ENCODE results near the gene RPS25.
"Not testable (repeated sequence)": the region's sequence is repeated elsewhere in the genome, so short reads cannot be mapped to it uniquely, and the experiment has no call there.

RPS25 gene

DNA sequence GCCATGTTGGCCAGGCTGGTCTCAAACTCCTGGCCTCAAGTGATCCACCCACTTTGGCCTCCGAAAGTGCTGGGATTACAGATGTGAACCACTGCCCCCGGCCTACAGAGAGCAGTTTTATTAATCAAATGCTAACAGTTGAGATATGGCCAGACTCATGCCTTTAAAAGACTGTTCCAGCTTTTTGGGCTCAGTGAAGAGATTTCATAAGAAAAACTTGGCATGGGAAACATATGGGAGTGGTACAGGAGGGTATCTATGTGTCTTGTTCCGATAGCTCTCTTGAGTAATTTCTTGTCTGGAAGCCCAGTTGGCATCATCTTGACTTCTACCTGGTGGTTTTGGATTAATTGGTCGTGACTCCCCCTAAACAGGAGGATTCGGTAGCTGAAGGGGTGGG is 20.7 kb upstream of the RPS25 start:
- no peak for DNase-seq

DNA sequence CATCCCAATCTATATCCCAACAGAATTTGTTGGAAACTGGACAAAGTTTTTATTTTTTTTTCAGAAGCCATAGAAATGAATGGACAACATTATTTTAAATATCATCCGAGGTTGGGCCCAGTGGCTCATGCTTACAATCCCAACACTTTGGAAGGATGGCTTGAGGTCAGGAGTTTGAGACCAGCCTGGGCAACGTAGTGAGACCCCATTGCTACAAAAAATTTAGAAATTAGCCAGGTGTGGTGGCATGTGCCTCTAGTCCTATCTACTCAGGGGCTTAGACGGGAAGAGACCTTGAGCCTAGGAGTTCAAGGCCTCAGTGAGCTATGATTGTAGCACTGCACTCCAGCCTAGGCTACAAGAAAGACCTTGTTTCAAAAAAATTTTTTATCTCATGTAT is 16.7 kb upstream of the RPS25 start:
- no peak for DNase-seq

DNA sequence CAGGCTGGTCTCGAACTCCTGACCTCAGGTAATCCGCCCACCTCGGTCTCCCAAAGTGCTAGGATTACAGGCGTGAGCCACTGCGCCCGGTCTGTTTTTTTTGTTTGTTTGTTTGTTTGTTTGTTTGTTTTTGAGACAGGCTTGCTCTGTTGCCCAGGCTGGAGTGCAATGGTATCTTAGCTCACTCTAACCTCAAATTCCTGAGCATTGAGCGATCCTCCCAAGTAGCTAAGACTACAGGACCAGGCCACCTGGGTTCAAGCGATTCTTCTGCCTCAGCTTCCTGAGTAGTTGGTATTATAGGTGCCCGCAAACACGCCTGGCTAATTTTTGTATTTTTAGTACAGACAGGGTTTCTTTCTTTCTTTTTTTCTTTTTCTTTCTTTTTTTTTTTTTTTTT is 15.3 kb upstream of the RPS25 start:
- DNase-seq = not testable (repeated sequence)

DNA sequence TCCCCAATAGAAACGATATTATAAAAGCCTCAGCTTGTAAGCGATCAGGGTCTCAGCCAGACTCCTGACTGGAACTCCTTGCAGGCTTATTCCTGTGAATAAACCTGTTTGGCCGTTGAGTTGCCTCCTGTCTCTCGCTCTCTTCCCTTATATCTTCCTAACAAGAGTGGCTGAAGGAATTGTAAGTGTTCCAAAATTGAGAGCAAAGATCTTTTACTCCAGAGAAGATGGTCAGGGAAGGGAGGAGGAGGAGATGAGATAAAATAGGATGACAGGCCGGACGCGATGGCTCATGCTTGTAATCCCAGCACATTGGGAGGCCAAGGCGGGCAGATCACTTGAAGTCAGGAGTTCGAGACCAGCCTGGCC is 13.8 kb upstream of the RPS25 start:
- DNase-seq = no peak

DNA sequence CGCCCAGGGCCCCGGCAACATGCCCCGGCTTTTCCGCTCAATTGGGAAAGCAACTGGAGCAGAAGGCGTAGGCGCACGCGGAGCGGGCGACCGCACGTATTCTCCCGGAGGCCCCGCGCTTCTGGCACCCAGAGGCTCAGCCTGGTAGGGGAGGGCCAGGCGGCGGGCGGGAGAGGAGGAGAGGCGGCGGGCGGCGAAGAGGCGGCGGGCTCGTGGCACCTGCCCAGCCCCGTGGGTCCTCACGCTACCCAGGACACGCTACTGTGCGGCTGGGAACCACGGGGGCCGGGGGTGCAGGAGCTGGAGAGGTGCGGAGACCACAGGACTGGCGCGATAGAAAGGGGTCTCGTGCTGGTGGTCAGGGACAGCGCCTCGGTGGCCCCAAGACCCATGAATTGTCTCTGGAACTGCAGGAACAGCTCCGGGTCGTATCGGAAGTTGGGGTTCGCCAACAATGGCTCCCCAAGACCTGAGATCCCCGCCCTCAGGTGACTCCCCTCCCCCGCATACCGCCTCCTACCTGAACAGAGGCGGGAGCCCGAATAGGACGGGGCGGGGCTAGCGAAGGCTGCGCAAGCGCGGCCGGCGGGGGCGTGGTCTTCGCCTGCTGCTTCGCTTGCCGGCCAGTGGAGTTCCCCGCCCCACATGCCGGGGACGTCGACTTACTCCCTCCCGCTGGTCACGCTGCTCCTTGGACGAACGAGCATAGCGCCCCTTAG is 12.3 kb upstream of the RPS25 start, which contains the start of gene SLC37A4:
Gene SLC37A4, minus strand, starts transcription at position 549 of the 719 bp plus-strand sequence.
- peak; percentile 75 to 96 for DNase-seq

DNA sequence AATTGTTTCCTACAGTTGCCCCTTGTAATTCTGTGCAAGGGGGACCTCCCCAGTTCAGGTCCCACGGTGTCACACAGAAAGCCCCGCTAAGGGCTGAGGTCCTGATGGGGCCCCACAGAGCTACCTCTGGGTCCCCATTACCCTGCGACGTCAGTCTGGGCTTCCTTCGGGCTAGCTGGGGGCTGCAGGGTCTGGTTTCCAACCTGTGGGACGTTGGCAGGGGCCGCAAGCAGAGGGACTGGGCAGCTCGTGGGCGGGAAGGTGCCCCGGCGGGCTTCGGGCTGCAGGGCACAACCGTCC is 11.8 kb upstream of the RPS25 start:
- no peak for DNase-seq

DNA sequence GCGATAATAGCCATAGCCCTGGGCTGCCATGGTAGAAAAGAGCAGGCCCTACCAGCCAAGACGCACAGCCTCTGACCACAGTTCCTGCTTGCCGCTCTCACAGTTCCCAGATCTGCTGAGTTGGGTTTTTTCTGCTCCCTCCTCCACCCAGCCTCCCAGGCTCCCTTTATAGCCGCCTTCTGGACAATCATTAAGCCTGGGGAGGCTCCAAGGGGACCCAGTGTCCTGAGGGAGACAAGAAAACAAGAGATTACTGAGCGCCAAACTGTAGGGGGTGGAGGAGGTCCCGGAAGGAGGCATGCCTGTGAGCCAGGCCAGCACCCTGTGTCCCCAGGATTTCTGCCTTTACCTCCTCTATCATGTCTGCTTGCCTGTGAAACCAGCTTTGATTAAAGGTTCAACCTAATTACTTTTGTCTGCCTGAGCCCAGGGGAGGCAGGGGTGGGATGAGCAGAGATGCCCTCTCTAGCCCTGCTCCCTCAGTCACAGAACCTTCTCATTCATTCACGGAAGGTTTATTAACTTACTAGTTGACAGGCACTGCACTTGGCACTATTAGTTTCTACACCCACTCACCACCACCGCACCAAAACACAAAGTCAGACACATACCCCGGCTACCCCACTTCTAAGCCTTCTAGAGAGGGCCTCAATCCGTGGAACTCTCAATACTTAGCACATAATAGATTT is 11.3 kb upstream of the RPS25 start:
- DNase-seq = no peak

DNA sequence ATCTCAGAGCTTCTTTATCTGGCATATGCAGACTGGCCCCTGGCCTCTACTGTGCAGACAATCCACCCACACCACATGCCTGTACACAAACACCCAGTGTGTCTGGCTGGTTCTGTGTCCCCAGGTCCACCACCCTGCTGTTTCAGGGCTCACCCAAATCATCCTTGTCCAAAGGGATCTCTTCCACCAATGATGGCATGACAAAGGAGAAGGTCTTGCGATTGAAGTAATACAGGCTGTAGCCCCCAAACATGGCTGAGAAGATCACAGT is 10.9 kb upstream of the RPS25 start:
- no peak for DNase-seq

DNA sequence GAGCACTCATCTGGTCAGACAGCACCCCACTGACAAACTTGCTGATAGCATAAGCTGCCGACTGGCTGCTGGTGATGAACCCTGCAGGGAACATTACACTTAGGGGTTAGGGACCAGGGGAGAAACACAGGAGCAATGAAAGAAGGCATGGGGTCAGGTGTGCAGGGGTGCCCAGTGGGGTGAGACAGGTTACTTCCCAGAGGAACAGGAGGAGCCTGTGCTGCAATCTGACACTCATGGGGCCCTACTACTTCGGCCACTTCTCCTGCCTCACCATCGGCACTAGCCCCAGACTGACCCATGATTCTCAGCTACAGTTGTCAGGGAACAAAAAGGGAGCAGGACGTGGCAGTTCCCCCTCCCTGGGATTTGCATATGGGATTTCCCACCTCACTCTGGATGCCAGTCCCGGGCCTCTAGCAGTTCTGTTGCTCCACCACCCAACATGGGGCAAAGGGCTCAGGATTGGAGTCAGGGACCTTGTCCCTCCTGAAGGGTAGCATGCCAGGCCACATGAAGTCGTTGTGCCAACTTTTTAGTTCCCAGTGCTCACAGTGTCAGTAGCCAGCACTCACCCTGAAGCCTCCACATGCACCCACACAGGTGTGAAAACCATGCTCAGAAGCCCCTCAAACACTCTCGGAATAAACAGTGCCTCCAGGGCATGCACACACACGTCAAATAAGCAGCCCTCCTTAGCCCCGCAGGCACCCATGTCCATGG is 10.4 kb upstream of the RPS25 start:
- no peak for DNase-seq

DNA sequence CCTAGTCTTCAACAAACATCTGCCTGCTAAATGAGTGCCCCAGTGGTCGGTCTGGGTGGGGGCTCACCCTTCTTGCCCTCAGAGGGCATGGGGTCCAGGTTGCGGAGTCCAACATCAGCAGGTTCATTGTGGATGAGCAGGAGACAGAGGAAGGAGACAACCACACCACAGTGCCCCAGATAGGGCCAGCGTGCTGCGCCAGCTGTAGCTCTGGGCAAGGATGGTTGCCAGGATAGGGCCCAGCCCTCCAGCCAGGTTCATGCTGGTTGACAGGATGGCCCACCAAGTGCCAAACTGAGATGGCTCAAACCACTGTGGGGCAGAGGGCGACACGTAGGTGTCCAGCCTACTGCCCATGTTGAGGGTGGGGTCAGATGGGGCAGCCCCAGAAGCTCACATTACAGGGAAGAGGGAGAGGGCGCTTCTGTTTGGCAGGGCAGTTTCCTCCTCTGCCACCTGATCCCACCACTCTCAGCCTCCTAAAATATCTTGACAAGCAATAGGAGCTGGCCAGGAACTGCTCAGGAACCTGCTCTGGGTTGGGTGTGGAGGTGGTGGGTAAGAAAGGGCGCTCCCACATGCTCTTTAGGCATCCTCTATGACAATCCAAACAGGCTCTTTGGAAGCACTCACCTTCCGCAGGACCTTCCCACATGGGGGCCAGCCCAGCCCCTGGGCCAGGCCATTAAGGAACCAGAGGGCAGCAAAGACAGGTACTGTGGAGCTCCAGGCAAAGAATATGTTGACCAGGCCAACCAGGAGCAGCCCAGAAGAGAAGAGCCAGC is 9.6 kb upstream of the RPS25 start:
- DNase-seq = no peak

DNA sequence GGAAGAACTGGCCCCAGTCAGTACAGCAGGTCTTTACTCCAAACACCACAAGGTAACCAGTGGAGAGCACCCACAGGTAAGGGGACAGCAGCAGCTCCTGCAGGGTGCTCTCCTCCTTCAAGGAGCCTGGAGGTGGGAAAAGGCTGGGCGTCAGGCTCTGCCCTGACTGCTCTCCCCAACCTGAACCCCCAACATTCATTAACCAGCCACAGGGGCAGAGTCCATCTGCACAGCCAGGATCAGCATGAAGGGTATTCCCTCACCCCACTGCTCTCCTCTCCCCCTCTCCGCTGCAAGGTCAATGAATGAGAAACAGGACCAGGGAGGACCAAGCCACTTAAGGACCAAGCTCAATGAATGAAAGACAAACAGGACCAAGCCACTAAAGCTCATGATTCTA is 8.8 kb upstream of the RPS25 start:
- no peak for DNase-seq

DNA sequence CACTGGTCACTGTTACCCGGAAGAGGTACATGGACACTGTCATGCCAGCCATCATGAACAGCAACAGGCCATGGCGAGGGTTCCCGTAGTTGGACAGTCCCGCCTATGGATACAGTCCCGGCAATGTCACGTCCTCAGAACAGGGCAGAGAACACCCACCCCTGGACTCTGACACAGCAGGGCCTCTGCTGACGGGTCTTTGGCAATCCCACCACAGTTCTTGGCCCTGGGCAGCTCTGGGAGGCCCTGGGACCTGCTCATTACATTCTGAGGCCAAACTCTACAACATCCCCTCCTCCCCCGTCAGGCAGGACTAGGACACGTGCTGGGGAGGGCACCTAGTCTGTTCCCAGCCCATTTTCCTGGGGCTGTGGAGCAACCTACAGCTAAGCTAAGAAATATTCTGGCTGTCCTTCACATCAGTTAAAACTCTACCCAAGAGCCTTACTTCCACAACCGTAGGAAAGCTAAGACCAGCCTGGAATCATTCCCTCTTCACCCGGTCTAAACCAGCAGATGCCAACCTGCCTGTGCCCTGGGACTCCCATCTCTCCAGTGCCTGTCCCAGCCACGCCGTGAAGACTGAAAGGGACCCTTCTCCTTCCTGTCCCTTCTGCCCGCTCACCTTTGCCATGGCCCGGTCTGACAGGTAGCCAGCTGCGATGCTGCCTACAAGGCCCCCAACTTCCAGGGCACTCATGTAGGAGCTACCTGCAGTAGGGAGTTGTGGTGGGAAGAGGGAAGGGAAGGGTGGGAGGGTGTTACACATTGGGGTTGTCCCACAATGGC is 8.0 kb upstream of the RPS25 start:
- no peak for DNase-seq

DNA sequence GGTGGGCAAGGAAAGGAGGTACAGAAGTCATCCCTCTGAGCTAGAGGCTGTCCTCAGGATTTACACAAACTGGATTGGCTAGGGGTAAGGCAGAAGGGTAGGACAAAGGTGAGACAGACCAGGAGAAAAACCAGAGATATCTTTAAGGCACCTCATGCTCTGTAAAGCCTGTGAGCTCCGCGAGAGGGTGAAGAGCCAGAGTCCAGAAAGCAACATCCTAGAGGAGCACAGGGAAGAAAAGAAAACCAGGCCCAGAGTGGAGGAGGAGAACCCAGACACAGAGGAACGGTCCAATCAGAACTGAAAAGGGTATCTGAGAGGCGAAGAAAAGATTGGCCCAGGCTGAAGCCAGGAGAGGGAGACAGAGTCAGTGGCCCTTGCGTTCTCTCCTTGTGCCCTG is 7.4 kb upstream of the RPS25 start:
- no peak for DNase-seq

DNA sequence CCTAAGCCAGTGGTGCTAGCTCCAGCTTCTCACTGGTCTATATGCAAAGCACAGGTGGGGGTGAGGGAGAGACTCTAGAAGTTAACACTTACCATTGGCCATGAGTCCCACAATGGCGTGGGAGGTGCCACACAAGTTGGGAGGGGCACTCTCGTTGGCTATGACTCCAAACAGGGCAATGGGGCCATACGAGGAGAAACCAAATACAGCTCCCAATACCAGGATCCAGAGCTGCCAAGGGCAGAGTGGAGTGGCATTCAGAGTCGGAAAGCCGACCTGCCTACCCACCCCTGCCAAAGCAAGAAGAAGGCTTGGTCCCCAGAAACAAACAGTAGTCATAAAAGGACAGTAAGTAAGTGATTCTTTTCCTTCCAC is 6.9 kb upstream of the RPS25 start:
- no peak for DNase-seq

DNA sequence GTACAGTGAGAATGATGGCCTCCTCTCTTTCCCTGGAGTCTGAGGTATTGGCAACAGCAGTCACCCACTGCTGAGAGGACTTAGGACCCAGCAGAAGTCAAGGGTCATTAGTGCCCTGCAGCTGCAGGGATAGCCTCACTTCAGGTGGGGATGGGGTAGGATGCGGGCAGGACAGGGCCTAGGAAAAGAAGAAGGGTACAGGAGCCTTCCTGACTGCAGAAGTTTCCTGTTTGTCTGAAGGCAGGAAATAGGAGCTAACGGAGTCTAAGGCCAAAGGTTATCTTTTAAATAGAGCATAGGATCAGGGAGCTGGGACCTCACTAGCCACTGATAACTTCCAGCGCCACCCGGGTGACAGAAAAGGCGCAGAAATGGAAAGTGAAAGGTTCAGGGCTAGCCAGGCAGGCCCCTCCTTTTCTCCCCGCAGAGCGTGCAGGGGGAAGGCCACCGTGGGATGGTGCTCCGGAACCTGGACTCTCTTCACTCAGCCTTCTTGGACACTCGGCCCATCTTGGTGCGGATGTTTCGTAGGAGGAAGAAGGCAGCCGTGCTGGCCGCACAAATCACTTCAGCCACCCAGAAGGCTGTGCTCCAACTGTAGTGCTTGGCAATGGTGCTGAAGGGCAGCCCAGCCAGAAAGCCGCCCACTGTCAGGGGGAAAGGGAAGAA is 6.4 kb upstream of the RPS25 start:
- no peak for DNase-seq

DNA sequence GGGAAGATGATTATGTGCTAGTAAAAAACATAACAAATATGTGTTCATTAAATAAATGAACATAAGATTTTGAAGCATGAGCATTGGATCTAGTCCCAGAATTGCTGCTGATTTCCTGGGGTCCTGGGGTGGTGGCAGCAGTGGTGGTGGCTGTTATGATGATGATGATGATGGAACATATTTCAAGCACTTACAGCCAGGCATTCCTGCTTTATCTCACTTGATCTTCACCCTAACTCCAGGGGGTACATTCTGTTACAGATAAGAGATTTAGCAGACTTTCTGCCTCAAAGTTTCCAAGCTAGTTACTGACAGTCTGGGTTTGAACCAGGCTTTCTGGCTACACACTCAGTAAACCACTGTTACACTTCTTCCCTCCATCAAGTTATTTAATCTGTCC is 5.6 kb upstream of the RPS25 start:
- DNase-seq = no peak

DNA sequence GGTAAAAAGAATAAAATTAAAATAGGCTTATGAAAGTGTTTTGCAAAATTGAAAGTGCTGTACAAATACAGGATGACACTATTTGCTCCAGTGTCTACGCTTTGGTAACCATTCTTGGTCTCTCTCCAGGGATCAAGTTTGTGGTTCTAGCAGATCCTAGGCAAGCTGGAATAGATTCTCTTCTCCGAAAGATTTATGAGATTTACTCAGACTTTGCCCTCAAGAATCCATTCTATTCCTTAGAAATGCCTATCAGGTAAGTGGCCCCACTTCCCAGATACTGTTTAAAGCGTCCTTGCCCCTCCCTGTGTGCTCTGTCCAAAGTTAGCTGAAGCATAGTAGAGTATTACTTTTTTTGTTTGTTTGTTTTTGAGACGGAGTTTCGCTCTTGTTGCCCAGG is 3.5 kb upstream of the RPS25 start:
- DNase-seq = no peak

DNA sequence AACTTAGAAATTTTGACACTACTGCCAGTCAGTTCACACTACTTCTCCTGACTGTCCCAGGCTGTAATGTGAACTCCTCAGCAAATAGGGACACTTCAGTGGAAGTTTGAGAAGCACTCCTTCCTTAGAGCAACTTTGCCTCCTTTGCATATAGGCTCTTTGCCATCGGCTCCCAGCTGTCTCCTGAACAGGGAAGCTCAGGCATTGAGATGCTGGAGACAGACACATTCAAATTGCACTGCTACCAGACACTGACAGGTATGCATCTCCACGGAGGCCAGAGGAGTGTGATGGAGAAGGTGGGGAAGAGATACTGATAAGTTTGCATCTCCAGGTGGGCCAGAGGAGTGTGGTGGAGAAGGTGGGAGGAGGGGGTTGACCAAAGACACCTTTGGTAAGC is 1.9 kb upstream of the RPS25 start:
- DNase-seq = no peak

DNA sequence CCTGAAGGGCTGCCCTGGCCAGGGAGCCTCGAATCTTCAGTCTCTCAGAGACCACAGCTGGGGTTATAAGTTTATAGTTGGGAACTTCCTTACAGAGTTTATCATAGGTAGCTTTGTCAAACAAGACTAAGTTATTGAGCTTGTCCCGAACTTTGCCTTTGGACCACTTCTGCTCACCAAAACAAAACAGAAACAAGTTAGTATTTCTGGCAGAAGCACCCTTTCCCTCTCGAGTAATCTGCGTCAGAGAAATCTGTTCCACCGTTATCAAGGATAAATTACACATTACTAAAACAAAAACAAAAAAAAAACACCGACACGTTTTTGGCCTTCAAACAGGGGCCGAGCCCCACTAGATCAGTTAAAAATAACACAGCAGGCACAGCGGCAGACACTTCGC is 766 bp downstream of the RPS25 start:
- not testable (repeated sequence) for DNase-seq

DNA sequence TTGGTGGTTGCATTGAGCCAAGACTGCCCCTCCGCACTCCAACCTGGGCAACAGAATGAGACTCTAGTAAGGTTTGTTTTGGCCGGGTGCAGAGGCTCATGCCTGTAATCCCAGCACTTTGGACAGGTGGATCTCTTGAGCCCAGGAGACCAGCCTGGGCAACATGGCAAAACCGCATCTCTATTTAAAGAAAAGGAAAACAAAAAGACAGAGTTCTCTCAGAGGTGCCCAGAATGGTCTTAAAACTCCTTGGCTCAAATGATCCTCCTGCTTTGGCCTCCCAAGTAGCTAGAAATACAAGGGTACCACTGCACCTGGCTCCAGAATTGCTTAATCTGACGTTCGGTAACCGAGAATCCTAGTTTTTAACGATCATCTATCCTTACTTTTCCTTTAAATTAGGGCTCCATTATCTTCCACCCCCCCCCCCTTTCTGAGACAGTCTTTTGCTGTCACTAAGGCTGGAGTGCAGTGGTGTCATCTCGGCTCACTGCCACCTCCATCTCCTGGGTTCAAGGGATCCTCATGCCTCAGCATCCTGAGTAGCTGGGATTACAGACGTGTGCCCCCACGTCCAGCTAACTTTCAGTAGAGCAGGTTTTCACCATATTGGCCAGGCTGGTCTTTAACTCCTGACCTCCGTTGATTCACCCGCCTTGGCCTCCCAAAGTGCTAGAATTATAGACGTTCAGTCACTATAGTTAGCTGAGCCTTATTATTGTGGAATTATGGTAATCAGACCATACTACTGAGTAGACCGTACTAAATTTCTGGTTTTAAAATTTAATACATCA is 1.7 kb downstream of the RPS25 start:
- DNase-seq = no peak

DNA sequence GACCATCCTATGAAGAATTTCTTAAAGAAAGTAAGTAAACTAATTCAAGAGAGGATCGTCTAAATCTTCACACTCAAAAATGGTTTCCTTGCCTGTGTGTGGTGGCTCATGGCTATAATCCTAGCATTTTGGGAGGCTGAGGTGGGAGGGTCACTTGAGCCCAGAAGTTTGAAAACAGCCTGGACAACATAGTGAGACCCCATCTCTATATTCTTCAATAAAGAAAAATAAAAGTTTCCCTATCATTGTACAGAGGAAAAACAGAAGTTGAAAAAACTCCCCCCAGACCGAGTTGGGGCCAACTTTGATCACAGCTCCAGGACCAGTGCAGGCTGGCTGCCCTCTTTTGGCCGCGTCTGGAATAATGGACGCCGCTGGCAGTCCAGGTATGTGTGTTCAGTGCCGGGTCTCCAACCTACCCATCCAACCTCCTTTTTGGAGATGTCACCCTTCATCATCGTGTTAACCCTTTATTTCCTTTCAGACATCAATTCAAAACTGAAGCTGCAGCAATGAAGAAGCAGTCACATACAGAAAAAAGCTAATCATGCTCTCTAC is 3.0 kb downstream of the RPS25 start:
- no peak for DNase-seq

Measured in cerebellar nuclear complex (tissue), 1 donor.